HG03066 (cell line): Measurements from ENCODE around the gene KIF3A.

Experiments used
- ATAC-seq: cut with Tn5 transposase; IDR thresholded peaks from one replicate; pipeline ENCODE4 v1.9.1; 2021; ENCODE audit warnings: low read depth; ENCODE audit not compliant: unreplicated experiment

The KIF3A gene

GRCh38 chr5:132754947-132755346, 17.6 kb upstream of the KIF3A start:
- no peak for ATAC-seq

GRCh38 chr5:132754111-132754510, 16.8 kb upstream of the KIF3A start:
- ATAC-seq = no peak

- no peak for ATAC-seq
Observed at GRCh38 chr5:132753135-132753987, 16.0 kb upstream of the KIF3A start.

- no peak for ATAC-seq
Observed at GRCh38 chr5:132752581-132753125, 15.3 kb upstream of the KIF3A start.

- ATAC-seq = no peak
Observed at GRCh38 chr5:132751971-132752580, 14.7 kb upstream of the KIF3A start.

- ATAC-seq = peak; percentile 39
Observed at GRCh38 chr5:132751444-132751843, 14.1 kb upstream of the KIF3A start.

- ATAC-seq = peak; percentile 54
Observed at GRCh38 chr5:132750471-132751230, 13.3 kb upstream of the KIF3A start.

- no peak for ATAC-seq
Observed at GRCh38 chr5:132749506-132749905, 12.2 kb upstream of the KIF3A start.

GRCh38 chr5:132748522-132749000, 11.2 kb upstream of the KIF3A start:
- no peak for ATAC-seq

- no peak for ATAC-seq
Observed at GRCh38 chr5:132747616-132748440, 10.5 kb upstream of the KIF3A start.

GRCh38 chr5:132746954-132747615, 9.7 kb upstream of the KIF3A start, which contains the start of gene CCNI2:
TSS of gene CCNI2 (plus strand) at chr5:132747426. CDS start at chr5:132747496, 70 bp downstream.
- no peak for ATAC-seq

GRCh38 chr5:132746592-132746953, 9.2 kb upstream of the KIF3A start:
- no peak for ATAC-seq

GRCh38 chr5:132744659-132745058, 7.3 kb upstream of the KIF3A start:
- ATAC-seq = no peak

GRCh38 chr5:132742626-132743025, 5.3 kb upstream of the KIF3A start:
- no peak for ATAC-seq

- no peak for ATAC-seq
Observed at GRCh38 chr5:132742158-132742557, 4.8 kb upstream of the KIF3A start.

GRCh38 chr5:132739232-132739631, 1.9 kb upstream of the KIF3A start:
- no peak for ATAC-seq

- no peak for ATAC-seq
Observed at GRCh38 chr5:132737982-132738681, 786 bp upstream of the KIF3A start.

- no peak for ATAC-seq
Observed at GRCh38 chr5:132734687-132735086, 2.7 kb downstream of the KIF3A start.
